GM18519 (cell line): ENCODE measurements around the gene LCORL.
"Not testable (repeated sequence)": the region's sequence is repeated elsewhere in the genome, so short reads cannot be mapped to it uniquely, and the experiment has no call there.

Source experiments
- ATAC-seq: cut with Tn5 transposase; IDR thresholded peaks from one replicate; pipeline ENCODE4 v1.9.1; 2021; ENCODE audit warnings: mild to moderate bottlenecking, moderate library complexity; ENCODE audit not compliant: unreplicated experiment, low FRiP score

The LCORL gene

DNA sequence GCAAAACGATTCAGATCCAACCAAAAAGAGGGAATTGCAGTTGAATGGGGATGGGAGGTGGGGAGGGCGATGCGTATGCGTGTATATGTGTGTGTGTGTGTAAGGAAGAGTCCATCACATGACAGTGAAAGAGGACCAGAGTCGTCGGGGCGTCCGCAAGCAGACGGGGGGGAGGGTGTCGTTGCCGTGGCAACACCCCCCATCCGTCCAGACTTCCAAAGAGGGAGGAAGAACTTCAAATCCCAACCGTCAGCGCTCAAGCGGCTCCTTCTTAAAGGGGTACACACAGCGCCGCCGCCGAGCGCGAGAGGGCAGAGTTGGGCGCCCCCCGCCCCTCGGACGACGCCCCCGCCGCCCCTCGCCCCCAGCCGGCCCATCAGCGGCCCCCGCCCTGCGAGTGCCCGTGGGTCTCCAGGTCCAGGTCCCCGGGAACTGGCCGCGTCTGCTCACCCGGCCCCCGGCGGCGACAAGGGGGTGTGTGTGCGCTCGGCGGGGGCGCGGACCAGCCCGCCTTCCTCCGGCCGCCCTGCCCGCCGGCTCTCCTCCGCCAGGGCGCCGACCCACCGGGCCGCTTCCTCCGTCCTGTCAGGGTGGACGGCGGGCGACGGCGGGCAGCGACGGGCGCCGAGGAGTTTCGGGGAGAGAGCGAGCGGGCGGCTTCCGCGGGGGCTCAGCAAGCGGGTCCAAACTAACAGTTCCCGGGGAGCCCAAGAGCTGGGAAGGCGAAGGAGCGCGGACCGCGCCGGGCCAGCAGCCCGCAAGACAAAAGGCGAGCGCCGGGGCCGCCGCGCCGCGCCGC is 685 bp downstream of the LCORL start:
- no peak for ATAC-seq

DNA sequence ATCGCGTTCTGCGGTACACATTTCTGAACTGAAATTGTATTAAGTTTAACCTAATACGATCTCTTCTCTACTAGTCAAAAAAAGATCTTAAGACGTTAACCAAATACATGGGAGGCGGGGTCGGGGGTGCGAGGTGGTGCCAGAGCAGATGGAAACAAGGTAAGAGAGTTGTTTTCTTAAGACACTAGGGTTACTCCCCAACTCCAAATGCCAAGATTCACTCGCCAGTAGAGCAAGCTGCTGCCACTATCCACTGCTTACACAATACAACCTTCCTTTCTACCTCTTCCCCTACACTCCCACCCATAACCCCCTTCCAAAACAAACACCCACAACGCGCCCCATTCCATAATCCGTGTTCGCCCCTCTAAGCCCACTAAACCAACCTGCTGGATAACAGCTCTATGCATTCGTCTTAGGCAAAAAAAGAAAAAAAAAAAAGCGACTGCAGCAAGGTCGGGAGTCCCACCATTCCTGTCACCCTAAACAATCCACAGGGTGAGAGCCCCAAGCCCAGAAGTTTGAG is 1.3 kb downstream of the LCORL start:
- ATAC-seq, result no peak

DNA sequence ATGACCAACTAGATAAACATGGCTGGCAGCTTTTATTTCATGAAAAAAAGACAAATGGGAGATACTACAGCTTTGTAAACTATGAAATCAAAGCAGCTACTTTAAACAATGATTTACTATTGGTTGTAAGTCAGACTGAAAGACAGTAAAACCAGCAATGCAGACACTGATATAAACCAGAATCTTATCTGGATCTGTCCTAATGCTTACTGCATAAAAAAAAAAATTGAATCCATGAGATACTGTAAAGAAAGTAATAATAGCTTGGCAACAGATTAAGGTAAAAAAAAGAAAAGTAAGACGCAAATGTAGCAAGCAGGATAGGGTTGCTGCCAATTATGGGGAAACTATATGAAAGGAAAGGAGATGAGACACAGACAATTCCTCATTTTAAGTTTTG is 7.3 kb downstream of the LCORL start:
- ATAC-seq, result no peak

DNA sequence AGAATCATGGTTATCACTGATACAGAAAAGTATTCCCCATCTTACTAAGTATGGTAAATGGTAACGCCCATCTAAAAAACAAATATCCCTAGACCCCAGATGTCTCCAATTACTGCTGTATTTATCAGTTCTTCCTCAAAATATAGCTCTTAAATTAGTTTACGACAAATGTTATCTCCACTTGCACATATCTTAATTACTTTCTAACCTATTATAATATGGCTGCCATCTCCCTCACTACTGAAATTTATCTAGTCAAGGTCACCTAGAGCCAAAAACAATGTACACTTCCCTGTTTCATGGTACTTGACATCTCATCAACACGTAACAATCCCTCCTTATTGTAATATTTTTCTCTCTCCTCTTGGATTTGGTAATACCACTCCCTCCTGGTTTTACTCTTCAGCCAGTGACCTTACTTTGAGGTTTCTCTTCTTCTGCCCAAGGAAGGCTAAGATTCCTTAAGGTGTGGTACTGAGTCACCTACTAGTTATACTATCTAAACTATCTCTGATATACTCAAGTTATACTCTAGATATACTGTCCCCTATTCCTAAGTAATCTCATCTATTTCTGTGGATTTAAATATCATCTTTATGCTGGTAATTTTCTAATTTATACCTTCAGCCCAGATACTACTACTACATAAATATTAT is 8.6 kb downstream of the LCORL start:
- no peak for ATAC-seq

DNA sequence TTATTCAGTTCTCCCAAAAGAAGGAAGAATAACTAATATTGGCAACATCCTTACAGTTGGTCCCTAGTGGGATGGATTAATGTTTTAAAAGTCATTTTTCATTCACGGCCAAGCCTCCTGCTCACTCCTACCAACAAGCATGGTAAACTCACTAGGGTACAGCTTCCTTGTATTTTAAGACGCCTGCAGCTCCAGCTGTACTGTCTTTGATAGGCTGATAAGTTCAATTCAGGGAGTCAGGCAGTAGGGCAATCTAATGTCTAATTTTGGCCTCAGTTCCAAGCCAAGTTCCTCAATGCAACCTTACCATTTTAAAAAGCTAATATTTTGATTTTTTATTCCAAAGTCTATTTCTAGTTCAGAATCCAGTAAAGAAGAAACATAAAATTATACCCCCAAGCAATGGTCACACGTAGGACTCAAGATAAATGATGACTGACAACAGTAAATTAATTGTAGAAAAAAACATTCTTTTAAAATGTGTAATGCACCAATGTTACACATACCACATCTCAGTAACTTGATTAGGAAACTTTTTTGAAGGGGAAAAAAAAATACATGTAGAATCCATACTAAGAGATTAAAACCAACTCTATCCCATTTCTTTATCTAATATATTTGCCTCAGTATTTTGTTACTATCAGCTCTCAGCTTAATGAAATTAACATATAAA is 9.3 kb downstream of the LCORL start:
- no peak for ATAC-seq

DNA sequence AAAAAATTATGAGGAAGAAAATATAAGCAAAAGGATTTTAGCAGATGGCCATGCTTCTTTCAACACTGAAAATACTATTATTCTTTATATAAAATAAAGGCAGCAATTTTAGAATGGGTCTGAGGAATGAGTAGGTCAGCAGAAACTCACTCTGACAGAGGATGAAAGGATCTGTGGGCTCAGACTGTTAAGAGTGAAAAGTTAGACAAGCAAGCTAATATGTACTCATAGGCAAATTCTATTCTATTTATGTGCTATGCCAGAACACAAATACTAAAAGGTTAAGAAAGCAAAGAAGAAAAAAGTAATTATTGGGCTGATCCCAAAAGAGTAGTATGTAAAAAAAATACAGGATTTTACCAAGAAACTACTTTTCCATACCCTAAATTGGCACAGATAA is 13.9 kb downstream of the LCORL start:
- no peak for ATAC-seq

DNA sequence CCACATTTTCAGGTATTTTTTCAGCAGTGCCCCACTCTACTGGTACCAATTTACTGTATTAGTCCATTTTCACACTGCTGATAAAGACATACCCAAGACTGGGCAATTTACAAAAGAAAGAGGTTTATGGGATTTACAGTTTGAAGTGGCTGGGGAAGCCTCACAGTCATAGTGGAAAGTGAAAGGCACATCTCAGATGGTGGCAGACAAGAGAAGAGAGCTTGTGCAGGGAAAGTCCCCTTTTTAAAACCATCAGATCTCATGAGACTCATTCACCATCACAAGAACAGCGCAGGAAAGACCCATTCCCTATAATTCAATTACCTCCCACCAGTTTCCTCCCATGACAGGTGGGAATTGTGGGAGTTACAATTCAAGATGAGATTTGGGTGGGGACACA is 15.1 kb downstream of the LCORL start:
- not testable (repeated sequence) for ATAC-seq

DNA sequence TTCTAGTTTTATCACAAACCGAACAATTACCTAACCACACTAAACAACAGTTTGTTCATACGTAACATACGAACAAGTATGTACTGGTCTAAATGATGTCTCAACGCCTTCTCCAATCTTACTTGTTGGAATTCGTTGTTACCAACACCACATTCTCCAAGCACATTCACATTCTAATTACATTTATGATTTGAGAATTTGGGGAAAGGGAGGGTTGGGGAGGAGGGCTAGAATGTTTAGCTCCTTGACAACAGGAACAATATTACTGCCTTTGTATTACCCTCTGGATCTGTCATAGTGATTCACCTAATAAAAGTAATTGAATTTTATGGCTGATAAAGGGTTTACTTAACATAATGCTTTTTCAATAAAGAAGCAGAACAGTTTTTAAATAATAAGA is 24.4 kb downstream of the LCORL start:
- no peak for ATAC-seq

DNA sequence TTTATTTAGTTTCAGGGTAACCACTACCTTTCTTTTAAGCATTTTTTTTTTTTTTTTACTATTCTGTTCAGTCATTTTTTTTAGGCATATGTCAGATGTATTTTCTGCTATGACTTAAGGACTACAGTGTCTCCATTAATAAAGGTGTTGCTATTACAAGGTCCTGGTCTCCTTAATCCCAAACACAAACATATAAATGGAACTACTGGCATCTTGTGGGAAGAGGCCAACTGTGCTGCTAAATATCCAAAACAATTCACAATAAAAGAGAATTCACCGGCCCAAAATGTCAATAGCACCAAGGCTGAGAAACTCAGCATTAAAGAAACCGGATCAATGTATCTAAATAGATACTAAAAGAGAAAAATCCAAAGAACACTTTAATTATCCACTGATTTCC is 26.4 kb downstream of the LCORL start:
- ATAC-seq, result no peak

DNA sequence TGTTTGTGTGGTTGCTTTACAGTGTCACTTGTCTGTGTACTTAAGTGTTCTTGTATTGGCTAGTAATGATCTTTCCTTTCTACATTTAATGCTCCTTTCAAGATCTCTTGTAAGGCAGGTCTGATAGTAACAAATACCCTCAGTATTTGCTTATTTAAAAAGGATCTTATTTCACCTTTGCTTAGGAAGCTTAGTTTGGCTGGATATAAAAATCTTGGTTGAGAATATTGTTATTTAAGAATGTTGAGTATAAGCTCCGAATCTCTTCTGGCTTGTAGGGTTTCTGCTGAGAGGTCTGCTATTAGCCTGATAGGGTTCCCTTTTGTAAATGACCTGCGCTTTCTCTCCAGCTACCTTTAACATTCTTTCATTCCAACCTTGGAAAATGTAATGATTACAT is 35.7 kb downstream of the LCORL start:
- ATAC-seq, result no peak

DNA sequence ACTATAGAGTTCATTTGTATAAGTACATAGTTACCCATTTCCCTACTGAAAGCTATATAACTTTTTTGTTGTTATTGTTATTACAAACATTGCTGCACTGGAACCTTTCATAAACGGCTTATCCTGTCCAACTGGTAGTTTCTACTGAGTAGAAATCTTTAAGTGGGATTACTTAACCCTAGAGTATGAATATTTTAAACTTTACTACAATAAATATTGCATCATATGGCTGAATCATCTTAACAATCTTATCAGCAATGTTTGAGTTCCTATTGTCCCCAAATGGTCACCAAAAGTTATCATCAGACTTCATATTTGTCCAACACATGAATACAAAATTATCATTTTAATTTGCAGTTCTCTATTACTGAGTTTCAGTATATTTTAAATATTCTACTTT is 40.5 kb downstream of the LCORL start:
- ATAC-seq, result no peak

DNA sequence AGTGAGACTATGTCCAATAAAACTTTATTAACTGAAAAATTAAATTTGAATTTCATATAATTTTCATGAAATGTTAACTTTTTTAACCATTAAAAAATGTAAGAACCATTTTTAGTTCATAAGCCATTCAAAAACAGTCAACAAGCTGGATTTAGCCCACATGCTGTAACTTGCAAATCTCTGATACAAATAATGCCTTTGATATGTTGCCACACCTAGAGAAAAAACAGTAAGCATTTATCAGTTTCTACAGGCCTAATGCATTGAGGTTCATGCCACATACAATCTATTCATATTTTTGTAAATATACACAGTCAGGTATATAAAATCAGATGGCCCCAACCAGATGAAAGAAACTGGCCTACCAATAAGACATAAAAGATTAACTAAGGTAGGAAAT is 52.8 kb downstream of the LCORL start:
- ATAC-seq, result no peak

DNA sequence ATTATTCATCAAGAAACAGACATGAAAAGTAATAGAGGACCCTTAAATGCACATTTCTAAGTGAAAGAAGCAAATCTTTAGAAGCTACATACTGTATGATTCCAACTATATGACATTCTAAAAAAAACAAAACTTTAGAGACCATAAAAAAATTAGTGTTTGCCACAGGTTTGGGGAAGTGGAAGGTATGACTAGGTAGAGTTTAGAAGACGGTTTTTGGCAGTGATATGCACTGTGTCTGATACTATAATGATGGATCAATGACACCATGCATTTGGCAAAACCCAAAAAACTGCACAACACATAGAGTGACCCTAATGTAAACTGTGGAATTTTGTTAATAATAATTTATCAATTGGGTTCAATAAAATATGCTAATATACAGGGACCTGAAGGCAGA is 54.5 kb downstream of the LCORL start:
- ATAC-seq, result no peak

DNA sequence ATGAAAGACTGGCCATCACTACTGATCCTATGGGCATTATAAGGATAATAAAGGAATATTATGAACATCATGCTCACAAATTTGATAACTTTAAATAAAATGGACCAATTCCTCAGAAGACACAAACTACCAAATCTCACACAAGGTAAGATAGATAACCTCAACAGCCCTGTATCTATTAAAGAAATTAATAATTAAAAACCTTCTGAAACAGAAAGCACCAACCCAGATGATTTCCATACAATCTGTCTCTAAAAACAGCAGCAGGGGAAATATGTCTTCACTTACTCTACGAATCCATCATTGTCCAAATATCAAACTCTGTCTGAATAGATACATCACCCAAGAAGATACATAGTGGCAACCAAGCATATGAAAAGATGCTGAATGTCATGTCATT is 55.2 kb downstream of the LCORL start:
- no peak for ATAC-seq

DNA sequence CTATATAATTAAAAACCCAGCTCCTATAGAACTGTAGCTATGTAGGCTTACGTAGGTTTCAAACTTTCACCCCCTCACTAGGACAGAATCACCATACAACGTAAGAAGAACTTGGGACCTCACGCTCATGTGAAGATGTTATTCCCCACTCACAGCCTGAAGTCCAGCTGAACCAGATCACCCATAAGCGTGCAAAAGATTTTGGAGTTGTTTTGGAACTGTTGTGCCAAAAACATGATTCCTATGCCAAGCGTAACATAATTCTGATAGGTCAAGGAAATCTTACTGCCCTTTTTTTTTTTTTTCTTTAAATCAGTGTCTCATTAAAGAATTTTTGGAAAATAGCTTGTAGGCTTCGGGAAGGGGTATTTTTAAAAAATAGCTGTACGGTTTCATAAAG is 57.0 kb downstream of the LCORL start:
- no peak for ATAC-seq

DNA sequence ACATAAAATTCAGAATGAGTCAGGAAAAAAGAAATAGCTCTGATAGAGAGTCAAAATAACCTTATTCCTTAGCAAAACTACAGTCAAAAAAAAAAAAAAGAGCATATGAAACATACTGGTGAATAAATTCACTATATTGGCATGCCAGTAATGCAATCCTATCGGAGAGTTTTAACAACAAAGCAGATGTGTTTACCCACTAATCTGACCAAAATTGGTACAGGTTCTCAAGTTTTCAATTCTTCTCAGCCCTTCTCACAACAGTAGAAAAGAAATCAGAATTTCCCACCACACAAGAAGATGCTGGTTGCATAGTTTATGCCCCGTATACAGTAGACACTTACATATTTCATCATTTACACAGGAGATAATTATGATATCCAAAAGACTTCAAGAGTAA is 59.4 kb downstream of the LCORL start:
- ATAC-seq, result no peak

DNA sequence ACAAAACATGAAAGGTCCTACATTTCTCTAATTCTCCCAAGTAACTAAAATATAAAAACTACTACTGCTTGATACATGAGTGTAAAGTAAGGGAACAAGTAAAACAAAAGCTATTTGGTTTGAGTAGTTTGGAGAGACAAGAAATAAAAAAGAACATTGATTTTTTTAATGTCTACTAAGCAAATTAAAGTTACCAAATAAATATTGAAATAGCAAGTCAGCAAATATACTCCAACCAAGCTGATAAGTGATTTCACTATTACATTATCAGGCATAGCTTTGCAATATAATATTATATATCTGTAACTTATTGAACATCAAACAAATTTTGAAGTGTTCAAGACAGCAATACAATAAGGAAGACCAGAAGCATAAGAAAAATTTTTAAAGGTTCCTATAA is 60.3 kb downstream of the LCORL start:
- ATAC-seq, result no peak

DNA sequence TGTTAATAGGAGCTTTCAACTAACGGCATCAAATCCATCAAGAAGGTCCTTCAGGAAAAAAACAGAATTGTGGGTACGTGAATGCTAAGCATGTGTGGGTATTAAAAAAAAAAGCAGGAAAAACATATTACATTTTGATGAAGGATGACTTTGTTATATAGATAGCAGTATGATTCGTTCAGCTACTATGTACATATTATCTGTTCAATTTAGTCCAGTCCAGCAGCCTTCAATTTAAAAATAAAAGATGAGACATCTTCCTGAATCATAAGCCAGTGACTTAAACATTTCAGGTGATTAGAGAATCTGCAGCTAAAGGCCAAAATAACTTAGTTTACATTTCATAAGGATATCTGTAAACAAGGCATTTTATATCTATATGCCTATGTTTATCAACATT is 63.4 kb downstream of the LCORL start:
- ATAC-seq, result no peak

DNA sequence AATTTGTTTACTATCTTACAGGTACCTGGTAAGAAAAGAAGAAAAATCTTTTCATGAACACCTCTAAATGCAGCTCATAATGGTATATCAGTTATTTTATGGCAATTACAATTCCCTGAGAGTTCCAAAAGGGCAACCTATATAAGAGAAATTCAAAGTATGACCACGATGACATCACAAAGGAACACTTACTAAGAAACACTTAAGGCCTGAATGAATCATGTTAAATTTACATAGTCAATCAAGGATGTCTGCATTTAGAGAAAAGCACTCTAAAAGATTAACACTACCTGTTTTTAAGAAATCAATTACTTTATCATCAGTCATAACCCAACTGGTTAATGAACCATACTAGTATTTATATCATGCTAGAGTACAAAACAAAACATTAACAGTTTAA is 63.9 kb downstream of the LCORL start:
- ATAC-seq, result no peak

DNA sequence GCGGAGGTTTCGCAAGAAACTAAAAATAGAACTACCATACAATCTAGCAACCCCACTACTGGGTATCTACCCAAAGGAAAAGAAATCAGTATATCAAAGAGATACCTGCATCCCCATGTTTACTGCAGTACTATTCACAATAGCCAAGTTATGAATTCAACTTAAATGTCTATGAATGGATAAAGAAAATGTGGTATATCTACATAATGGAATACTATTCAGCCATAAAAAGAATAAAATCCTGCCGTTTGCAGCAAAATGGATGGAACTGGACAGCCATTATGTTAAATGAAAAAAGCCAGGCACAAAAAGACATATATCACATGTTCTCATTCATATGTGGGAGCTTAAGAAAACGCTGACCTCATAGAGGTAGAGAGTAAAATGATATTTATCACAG is 65.3 kb downstream of the LCORL start:
- no peak for ATAC-seq

DNA sequence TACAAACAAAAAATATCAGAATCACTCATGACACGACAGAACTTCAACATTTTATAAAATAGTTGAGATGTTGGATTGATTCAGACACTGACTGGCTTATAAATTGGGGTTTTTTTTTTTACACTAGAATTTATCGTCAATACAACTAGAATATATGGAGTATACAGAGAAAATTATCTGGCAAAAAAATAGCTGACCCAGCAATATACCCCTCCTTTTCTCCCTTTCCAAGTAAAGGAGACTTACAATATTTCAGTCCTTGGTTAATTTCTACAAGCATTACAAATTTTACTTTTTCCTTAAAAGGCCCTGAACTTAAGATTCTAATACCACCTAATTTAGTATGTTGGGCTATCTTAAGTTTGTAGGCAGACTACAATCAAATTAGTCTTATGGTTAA is 76.3 kb downstream of the LCORL start:
- ATAC-seq, result no peak

DNA sequence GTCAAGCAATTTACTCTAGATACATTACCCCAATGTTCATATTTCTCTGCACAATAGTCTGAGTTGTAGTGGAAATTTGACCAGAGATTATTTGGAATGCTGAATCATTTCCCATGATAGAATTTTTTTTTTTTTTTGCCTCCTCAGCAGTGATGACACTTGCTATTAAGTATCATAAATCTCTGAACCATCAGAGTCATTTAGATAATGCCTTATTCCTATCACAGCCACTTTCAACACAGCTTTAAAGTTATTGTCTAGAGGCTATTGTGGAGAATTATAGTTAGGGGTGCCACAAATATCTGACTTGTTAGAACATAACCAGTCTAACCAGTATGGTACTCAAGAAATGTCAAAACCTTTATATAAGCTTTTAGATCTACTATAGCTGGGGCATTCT is 79.8 kb downstream of the LCORL start:
- no peak for ATAC-seq
